ENCODE data around the gene TELO2. TPM values are rescaled to one million over a fixed set of nuclear protein-coding genes. Genes with fewer than 3 reads are reported as not detected.

TELO2 gene
- total and polyA plus RNA-seq, 5 donors: 21.2 to 29.2 (median 23.3) TPM

DNA sequence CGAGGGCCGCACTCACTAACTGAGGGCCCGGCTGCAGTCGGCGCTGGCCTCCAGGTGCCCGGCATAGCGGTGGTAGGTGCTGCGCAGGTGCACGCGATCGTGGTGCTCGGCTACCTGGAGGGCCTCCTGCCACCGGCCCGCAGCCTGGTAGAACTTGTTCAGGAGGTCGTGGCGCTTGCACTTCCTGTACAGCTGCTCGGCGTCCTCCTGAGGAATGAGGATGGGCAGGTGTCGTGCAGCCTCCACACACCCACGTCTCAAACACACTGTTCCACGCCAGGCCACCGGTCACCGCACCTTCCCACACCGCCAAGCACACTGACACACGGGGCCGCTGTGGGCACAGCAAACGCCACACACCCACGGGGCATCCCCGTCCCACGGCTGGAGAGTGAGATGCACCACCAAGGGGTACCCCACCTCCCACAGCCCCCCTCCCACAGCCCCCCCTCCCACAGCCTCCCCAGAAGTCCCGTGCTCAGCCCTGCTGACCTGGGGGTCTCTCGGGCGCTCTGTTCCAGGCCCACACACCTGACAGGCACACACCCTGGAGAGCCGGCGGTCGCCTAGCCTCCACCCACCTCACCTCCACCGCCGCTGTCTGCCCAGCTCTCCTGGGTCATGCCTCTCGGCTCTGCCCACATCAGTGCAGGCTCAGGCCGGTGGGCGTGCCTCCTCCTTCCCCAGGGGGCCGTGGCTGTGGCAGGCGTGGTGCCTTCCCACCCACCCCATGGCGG, 32.9 kb downstream of the TELO2 start:
- DNase-seq: peak in 2 of 3 donors; percentile 41 to 51
- Histone ChIP-seq H3K27ac (ENCODE audit: low read length) (no peak overlapping the region), H3K27me3 (ENCODE audit: control insufficient read depth, insufficient read depth) (no peaks in the 10 kb centered on the region), H3K4me3 (ENCODE audit: low read length) (no peak overlapping the region), H3K4me1 (ENCODE audit: control insufficient read depth, insufficient read depth, low read length) (peaks cover 3% of the 10 kb centered on the region), H3K9me3 (ENCODE audit: control insufficient read depth, low read length) (no peaks in the 10 kb centered on the region)
- intact Hi-C loops (cut with DNase I): no loop called here
- 93% methylated on average over 44 of the region's 44 CpGs for WGBS
- no peak for ATAC-seq

DNA sequence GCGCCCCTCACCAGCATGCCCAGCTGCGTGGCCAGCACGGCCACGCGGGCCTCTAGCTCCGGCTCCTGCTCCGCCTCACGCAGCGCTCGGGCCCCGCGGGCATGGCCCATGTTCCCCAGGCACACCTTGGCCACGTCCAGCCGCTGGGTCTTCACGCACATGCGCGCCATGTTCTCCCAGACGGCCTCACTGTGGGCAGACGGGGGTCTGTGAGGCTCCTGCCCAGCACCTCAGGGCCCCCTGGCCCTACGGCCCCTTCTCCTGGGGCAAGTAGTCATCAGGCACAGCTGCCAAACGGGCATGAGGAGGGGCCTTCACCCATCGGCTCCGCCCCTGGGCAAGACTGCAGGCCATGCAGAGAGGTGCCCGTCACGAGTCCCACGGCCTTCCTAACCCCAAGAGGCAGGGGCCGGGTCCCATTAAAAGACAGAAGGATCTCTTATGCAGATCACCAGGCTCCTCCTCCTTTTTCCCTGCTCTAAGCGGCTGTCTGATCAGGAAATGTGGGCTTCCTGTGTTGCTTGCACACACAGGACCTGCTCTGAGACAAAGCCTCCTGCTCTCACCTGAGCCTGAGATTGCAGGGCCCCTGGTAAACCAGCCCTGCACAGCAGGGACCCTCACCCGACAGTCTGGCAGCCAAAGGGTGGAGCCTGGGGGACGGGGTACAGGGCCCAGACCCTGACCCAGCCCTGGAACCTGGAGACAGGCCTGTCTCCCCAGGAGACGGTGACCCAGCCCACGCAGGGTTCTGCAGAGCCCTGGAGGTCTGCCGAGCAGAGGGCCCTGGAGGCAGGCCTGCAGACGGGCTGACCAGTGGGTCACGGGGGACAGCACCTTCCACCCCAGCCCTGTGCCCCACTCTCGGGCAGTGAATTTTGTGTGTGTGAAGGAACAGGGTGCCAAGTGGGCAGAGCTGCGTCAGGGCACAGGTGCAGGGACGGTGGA, 33.7 kb downstream of the TELO2 start:
- no peak overlapping the region for H3K4me3 ChIP-seq (ENCODE audit: low read length)
- DNase-seq (peak in 2 of 3 donors; percentile 57 to 60), ATAC-seq (no peak)
- WGBS: 83% methylated on average over 38 of the region's 38 CpGs
- H3K27ac ChIP-seq (ENCODE audit: low read length): no peak overlapping the region
- intact Hi-C loops (cut with DNase I): no loop called here
- no peaks in the 10 kb centered on the region for H3K9me3 ChIP-seq (ENCODE audit: control insufficient read depth, low read length)
- no peaks in the 10 kb centered on the region for H3K27me3 ChIP-seq (ENCODE audit: control insufficient read depth, insufficient read depth)
- peaks cover 8% of the 10 kb centered on the region for H3K4me1 ChIP-seq (ENCODE audit: control insufficient read depth, insufficient read depth, low read length)

DNA sequence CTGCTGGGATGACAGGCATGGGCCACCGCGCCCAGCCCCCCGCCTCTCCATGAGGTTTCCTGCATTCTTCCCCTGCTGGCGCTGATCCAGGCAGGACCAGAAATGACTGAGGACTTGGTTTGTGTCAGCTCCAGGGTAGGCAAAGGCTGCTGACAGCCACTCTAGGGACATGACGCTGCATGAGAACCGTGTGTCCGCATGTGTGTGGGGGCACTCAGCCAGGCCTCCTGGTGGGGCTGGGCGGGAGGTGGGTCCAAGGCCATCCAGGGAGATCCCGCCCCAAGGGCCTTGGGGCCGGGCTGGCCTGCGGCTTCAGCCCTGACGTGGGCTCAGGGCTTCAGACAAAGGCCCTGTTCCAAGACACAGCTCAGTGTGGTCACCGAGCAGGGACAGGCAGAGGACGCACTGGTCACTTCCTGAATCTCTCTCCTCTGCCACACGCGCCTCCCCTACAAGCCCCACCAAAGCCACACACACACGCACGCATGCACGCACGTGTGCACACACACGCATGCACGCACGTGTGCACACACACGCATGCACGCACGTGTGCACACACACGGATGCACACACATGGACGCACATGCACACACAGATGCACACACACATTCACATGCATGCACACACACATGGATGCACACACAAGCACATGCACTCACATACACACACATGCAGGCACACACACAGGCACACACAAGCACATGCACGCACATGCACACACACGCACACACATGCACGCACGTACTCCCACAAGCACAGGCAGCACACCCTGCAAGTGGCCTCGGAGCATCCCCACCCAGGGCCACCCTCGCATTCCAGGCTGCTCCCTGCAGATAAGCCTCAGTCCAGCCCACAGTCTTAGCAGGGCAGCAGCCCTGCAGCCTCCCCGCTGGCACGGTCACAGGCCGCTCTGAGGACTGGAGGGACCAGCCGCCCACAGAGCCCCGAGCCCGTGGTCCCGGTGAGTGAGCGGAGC, 35.0 kb downstream of the TELO2 start:
- H3K4me1 ChIP-seq (ENCODE audit: control insufficient read depth, insufficient read depth, low read length): peaks cover 8% of the 10 kb centered on the region
- ATAC-seq (peak; percentile 2 to 10), DNase-seq (peak; percentile 62 to 88 (median 87))
- no peaks in the 10 kb centered on the region for H3K27me3 ChIP-seq (ENCODE audit: control insufficient read depth, insufficient read depth)
- H3K27ac ChIP-seq (ENCODE audit: low read length): no peak overlapping the region
- no peaks in the 10 kb centered on the region for H3K9me3 ChIP-seq (ENCODE audit: control insufficient read depth, low read length)
- intact Hi-C loops (cut with DNase I): no loop called here
- WGBS: 37% methylated on average over 42 of the region's 42 CpGs
- H3K4me3 ChIP-seq (ENCODE audit: low read length): no peak overlapping the region

DNA sequence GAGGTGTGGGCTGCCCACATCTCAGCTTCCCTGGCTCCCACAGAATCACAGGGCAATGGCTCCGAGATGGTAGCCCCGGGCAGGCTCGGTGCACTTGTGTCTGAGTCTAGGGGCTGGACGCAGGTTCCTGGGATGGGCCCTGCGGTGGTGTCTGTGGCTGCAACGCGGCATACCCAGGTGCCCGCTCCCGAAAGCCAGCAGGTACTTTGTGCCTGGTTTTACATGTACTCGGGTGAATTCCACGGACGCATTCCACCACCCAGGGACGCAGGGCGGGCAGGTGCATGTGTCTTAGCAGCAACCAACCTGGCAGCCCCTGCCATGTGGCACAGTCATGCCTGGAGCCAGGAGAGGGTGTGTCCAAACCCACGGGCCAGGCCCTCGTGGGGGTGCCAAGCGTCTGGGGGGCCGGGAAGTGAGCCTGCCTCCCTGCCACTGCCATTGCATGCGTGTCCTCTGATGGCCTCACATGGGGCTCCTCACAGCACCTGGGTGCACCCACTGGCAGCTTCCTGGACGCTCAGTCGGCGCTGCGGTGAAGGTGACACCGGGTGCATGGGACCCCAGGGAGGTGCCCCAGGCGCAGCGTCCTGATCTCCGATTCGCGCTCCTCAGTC, 35.9 kb downstream of the TELO2 start:
- no peak overlapping the region for H3K27ac ChIP-seq (ENCODE audit: low read length)
- 90% methylated on average over 29 of the region's 29 CpGs for WGBS
- peak in 2 of 3 donors; percentile 58 to 60 for DNase-seq
- H3K4me1 ChIP-seq (ENCODE audit: control insufficient read depth, insufficient read depth, low read length): peaks cover 8% of the 10 kb centered on the region
- no peak for ATAC-seq
- no peaks in the 10 kb centered on the region for H3K9me3 ChIP-seq (ENCODE audit: control insufficient read depth, low read length)
- H3K27me3 ChIP-seq (ENCODE audit: control insufficient read depth, insufficient read depth): no peaks in the 10 kb centered on the region
- intact Hi-C loops (cut with DNase I): no loop called here
- H3K4me3 ChIP-seq (ENCODE audit: low read length): no peak overlapping the region

DNA sequence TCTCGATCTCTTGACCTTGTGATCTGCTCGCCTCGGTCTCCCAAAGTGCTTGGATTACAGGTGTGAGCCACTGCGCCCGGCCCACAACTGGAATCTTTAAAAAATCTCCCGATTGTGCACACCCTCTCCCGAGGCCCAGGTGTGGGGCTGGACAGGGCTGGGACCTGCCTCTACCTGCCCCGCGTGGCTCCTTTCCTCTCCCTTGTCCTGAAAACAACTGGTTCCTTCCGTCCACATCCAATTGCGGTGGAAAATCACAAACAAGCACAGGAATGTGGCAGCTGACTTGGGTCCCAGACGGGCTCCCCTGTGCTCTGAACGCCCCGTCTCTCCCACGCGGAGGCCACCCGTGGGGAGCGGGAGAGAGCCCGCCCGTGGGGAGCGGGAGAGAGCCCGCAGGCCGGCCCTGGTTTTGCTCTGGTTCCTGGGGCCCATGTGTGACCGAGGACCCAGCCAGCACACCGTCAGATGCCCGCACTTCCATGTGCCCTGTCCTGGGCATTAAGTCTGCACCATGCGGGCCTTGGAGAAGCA, 37.3 kb downstream of the TELO2 start:
- Histone ChIP-seq H3K27me3 (ENCODE audit: control insufficient read depth, insufficient read depth) (no peaks in the 10 kb centered on the region), H3K27ac (ENCODE audit: low read length) (peak overlapping the region; percentile 98), H3K9me3 (ENCODE audit: control insufficient read depth, low read length) (no peaks in the 10 kb centered on the region), H3K4me1 (ENCODE audit: control insufficient read depth, insufficient read depth, low read length) (peaks cover 8% of the 10 kb centered on the region), H3K4me3 (ENCODE audit: low read length) (no peak overlapping the region)
- DNase-seq (peak in 1 of 3 donors; percentile 52), ATAC-seq (no peak)
- intact Hi-C loops (cut with DNase I): no loop called here
- 78% methylated on average over 27 of the region's 27 CpGs for WGBS

DNA sequence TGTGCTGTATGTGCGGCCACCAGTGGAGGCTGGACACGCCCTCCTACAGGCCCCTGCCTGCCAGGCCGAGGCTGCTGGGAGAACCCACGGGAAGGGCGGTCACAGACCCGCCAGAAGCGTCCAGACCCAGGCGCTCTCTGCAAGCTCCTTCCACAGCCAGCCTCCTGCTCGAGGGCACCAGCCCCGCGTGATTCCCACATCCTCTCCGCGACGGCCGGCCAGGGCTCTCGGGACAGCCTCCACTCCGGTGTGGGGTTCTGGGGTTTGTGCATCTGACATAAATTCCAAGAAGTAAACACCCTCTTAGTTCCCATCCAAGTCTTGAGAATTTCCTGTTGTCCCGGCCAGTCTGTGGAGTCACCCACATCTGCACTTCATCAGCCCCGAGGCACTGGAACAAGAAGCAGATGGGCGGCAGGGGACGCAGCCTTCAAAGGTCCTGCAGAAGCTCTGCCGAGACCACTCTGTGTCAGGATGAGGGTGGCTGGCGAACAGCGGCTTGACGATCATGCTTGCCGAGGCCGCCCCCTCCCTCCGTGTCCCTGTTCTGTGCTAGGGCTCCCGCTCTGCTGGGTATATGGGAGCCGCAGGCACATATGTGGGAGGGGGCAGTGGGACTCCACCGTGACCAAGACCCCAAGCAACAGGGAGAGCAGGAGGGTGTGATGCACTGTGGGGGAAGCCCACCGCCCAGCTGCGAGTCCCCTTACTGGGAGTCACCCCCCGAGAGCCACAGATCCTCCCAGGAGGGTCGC, 37.9 kb downstream of the TELO2 start:
- Histone ChIP-seq H3K9me3 (ENCODE audit: control insufficient read depth, low read length) (no peaks in the 10 kb centered on the region), H3K27ac (ENCODE audit: low read length) (peak overlapping the region; percentile 98), H3K27me3 (ENCODE audit: control insufficient read depth, insufficient read depth) (no peaks in the 10 kb centered on the region), H3K4me3 (ENCODE audit: low read length) (no peak overlapping the region), H3K4me1 (ENCODE audit: control insufficient read depth, insufficient read depth, low read length) (peaks cover 8% of the 10 kb centered on the region)
- ATAC-seq: peak; percentile 35 to 39
- DNase-seq: peak; percentile 74 to 92 (median 90)
- WGBS: 42% methylated on average over 35 of the region's 35 CpGs
- intact Hi-C loops (cut with DNase I): no loop called here

DNA sequence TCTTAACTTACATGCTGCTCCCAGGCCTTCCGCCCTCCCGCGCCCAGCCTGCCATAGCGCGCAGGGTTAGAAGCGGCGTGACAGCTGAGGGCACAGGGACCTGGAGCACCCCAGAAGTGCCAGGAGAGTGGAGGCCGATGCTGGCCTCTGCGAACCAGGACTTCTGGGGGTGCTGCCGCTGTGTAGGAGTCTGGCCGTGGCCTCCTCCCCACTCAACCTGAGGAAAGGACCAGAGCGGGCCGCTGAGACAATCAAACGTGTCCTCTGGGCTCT, 38.4 kb downstream of the TELO2 start:
- Histone ChIP-seq H3K4me3 (ENCODE audit: low read length) (no peak overlapping the region), H3K27me3 (ENCODE audit: control insufficient read depth, insufficient read depth) (no peaks in the 10 kb centered on the region), H3K4me1 (ENCODE audit: control insufficient read depth, insufficient read depth, low read length) (peaks cover 8% of the 10 kb centered on the region), H3K27ac (ENCODE audit: low read length) (peak overlapping the region; percentile 98), H3K9me3 (ENCODE audit: control insufficient read depth, low read length) (no peaks in the 10 kb centered on the region)
- WGBS: 72% methylated on average over 14 of the region's 14 CpGs
- DNase-seq (peak; percentile 16 to 71 (median 61)), ATAC-seq (no peak)
- intact Hi-C loops (cut with DNase I): no loop called here

DNA sequence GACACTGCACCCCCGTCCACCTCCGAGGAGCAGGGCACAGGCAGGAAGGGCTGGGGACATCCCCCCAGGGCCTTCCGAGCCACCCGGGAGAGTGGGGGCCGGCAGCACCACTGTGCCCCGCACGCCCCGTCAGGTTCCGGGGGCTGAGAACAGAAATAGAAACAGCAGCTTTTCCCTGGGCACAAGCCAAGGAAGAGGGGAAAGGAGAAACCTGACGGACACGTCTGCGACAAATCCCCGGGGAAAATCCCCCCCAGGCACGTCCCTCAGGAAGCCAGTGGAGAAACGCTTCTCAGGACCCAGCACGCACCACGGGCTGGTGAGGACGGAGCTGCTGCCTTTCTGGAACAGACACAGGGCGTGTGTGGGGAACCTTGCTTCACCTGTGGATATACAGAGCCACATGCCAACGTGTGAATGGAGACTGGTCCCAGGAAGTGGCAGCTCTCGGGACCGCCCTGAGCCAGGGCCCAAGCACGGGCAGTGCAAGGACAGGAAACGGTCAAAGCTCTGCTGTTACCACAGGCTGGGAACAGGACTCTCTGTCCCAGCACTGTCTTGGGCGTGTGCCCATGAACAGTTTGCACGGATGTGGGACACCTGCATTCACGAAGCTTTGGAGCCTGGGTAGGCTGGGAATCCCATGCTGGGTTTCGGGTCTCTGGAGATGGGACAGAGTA, 39.1 kb downstream of the TELO2 start:
- Histone ChIP-seq H3K4me1 (ENCODE audit: control insufficient read depth, insufficient read depth, low read length) (peaks cover 8% of the 10 kb centered on the region), H3K9me3 (ENCODE audit: control insufficient read depth, low read length) (no peaks in the 10 kb centered on the region), H3K27ac (ENCODE audit: low read length) (peak overlapping the region; percentile 98), H3K27me3 (ENCODE audit: control insufficient read depth, insufficient read depth) (no peaks in the 10 kb centered on the region), H3K4me3 (ENCODE audit: low read length) (no peak overlapping the region)
- ATAC-seq: peak; percentile 71 to 76
- WGBS: 24% methylated on average over 28 of the region's 28 CpGs
- DNase-seq: peak; percentile 85 to 96 (median 91)
- intact Hi-C loops (cut with DNase I): no loop called here

DNA sequence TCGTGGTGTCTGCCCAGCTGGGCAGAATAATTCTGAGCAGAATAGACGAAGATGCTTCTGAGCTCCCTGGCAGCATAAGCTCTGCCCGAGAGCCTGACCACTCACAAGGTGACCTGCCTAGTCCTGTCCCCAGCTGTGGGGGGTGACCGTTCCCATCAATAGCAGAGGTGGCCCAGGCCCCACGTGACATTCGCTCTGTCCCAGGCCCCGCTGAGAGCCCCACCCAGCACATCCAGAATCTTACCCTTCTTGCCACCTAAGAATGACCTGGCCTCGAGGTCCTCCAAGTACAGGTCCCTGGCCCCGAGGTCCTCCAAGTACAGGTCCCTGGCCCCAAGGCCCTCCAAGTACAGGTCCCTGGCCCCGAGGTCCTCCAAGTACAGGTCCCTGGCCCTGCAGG, 39.6 kb downstream of the TELO2 start:
- intact Hi-C loops (cut with DNase I): no loop called here
- peak overlapping the region; percentile 55 for H3K4me3 ChIP-seq (ENCODE audit: low read length)
- no peaks in the 10 kb centered on the region for H3K27me3 ChIP-seq (ENCODE audit: control insufficient read depth, insufficient read depth)
- ATAC-seq (peak; percentile 3 to 4), DNase-seq (peak in 1 of 3 donors; percentile 28)
- 45% methylated on average over 10 of the region's 10 CpGs for WGBS
- peak overlapping the region; percentile 98 for H3K27ac ChIP-seq (ENCODE audit: low read length)
- no peaks in the 10 kb centered on the region for H3K9me3 ChIP-seq (ENCODE audit: control insufficient read depth, low read length)
- H3K4me1 ChIP-seq (ENCODE audit: control insufficient read depth, insufficient read depth, low read length): peaks cover 8% of the 10 kb centered on the region

All from right cardiac atrium (tissue), 5 donors.